Right cardiac atrium (tissue), 5 donors: ENCODE results near the gene NRSN1. TPM values are rescaled to one million over a fixed set of nuclear protein-coding genes. Genes with fewer than 3 reads are reported as not detected.
"Not testable (repeated sequence)": the region's sequence is repeated elsewhere in the genome, so short reads cannot be mapped to it uniquely, and the experiment has no call there.

Experiments
- ATAC-seq, 2 donors: fragments of 200-7000 bp; cut with Tn5 transposase; one replicate each; pipeline versions ENCODE4 v1.8.0 to v1.9.1; 2020; ENCODE audit warnings: moderate library complexity in 2 of 2, mild to moderate bottlenecking in 1 of 2
- DNase-seq, 3 donors: peaks; one replicate each; pipeline ENCODE4 v3.0.0-alpha.2; 2020
- H3K27ac ChIP-seq: one replicate; pipeline ENCODE4 v1.5.1; 2013; ENCODE audit warnings: mild to moderate bottlenecking, low read length, control low read depth, moderate library complexity
- H3K27me3 ChIP-seq: one replicate; pipeline ENCODE4 v1.6.1; 2013; ENCODE audit not compliant: control insufficient read depth, insufficient read depth
- H3K4me1 ChIP-seq: one replicate; pipeline ENCODE4 v1.6.1; 2013; ENCODE audit warnings: low read length; ENCODE audit not compliant: control insufficient read depth, insufficient read depth
- H3K4me3 ChIP-seq: one replicate; pipeline ENCODE4 v1.5.1; 2013; ENCODE audit warnings: low read length, control low read depth
- H3K9me3 ChIP-seq: one replicate; pipeline ENCODE4 v1.6.1; 2013; ENCODE audit warnings: low read length; ENCODE audit not compliant: control insufficient read depth
- WGBS: extraction: QIAGEN DNeasy Blood & Tissue Kit; methylation state at CpG from one replicate; pipeline ENCODE4 v1.1.7; 2013; 5-methylcytosine and 5-hydroxymethylcytosine counted together
- intact Hi-C, 4 donors: fragments of 100-400 bp; cut with DNase I; formaldehyde crosslinking; loops; one replicate each; pipeline versions ENCODE4 v1.11.0 to v1.14.0; 2022 to 2023
- polyA plus RNA-seq: library from polyadenylated mRNA; stranded (reverse); fragments of 200-250 nt; gene quantifications from one replicate; pipeline ENCODE4 v1.2.3, GENCODE V29; 2013
- total RNA-seq, 4 donors: library from RNA; stranded (reverse); fragmentation: NEBNext Ultra II Directional; extraction: Animal tissue kit (Norgen Biotek cat#: 25700); gene quantifications; one replicate each; pipeline ENCODE4 v1.2.1, GENCODE V29; 2021
- donor health status: healthy with polysubstance abuse.
- donor health status: DM: no; HTN: yes; CAD: no.
- donor health status: DM: no; HTN: no; CAD: no.
- donor health status: DM: no; HTN: yes; CAD: no; lungs with severe emphysema.
- donor health status: DM: yes; HTN: yes; CAD: no.

The NRSN1 gene
- total and polyA plus RNA-seq, 5 donors = 0.11 TPM; not detected in 4

DNA sequence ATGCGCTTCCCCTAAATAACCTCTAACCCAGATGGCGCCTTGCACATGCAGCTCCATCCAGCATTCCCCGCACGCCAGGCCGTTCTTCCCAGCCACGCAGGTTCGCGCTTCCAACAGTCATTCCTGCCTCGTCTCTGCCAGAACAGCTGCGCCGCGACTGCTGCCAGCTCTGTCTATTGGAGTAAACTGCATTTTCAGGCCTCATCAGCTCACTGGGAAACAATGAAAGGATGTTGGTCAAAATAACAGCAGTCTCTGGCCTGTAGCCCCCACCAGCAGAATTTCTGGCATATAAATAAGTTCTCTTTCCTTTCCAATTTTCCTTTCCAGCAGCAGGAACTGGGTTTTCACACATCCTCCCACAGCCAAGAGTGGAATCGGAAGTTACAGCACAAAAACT, 14.6 kb downstream of the NRSN1 start:
- intact Hi-C loops = no loop called here
- Histone ChIP-seq H3K27me3 (no peaks in the 10 kb centered on the region), H3K27ac (no peak overlapping the region), H3K4me1 (no peaks in the 10 kb centered on the region), H3K9me3 (no peaks in the 10 kb centered on the region), H3K4me3 (no peak overlapping the region)
- DNase-seq = peak; percentile 31 to 79 (median 78)
- ATAC-seq = peak; percentile 26 to 29
- 44% methylated on average over 13 of the region's 13 CpGs for WGBS

- H3K9me3 ChIP-seq, H3K4me1 ChIP-seq, DNase-seq, H3K27me3 ChIP-seq, ATAC-seq, H3K27ac ChIP-seq, intact Hi-C loops, H3K4me3 ChIP-seq: not testable (repeated sequence)
- 93% methylated on average over 8 of the region's 8 CpGs for WGBS
Observed at GRCh38 chr6:24142733-24143132, 16.7 kb downstream of the NRSN1 start.

- WGBS = 66% methylated on average over 9 of the region's 9 CpGs
- Histone ChIP-seq H3K27ac (no peak overlapping the region), H3K9me3 (no peaks in the 10 kb centered on the region), H3K4me1 (no peaks in the 10 kb centered on the region), H3K27me3 (no peaks in the 10 kb centered on the region), H3K4me3 (no peak overlapping the region)
- DNase-seq (no peak), ATAC-seq (no peak)
- intact Hi-C loops = no loop called here
Observed at GRCh38 chr6:24145690-24146131, 19.7 kb downstream of the NRSN1 start.

GRCh38 chr6:24146871-24147270, 20.9 kb downstream of the NRSN1 start:
- no peak overlapping the region for H3K4me3 ChIP-seq
- H3K27ac ChIP-seq = no peak overlapping the region
- H3K4me1 ChIP-seq = no peaks in the 10 kb centered on the region
- ATAC-seq (no peak), DNase-seq (no peak)
- WGBS = 85% methylated on average over 3 of the region's 3 CpGs
- H3K9me3 ChIP-seq = no peaks in the 10 kb centered on the region
- H3K27me3 ChIP-seq = no peaks in the 10 kb centered on the region
- intact Hi-C loops = no loop called here

- H3K9me3 ChIP-seq = no peaks in the 10 kb centered on the region
- H3K27me3 ChIP-seq = no peaks in the 10 kb centered on the region
- H3K27ac ChIP-seq = no peak overlapping the region
- no peak for ATAC-seq
- H3K4me1 ChIP-seq = no peaks in the 10 kb centered on the region
- 70% methylated on average over 8 of the region's 8 CpGs for WGBS
- intact Hi-C loops = no loop called here
- H3K4me3 ChIP-seq = no peak overlapping the region
- DNase-seq = no peak
Observed at GRCh38 chr6:24147511-24148153, 21.6 kb downstream of the NRSN1 start.

GRCh38 chr6:24148154-24148570, 22.1 kb downstream of the NRSN1 start:
- 81% methylated on average over 3 of the region's 3 CpGs for whole genome bisulfite sequencing
- intact Hi-C loops = no loop called here
- no peak for ATAC-seq
- H3K27me3 ChIP-seq = no peaks in the 10 kb centered on the region
- H3K4me3 ChIP-seq = no peak overlapping the region
- H3K27ac ChIP-seq = no peak overlapping the region
- no peaks in the 10 kb centered on the region for H3K9me3 ChIP-seq
- H3K4me1 ChIP-seq = no peaks in the 10 kb centered on the region
- no peak for DNase-seq

DNA sequence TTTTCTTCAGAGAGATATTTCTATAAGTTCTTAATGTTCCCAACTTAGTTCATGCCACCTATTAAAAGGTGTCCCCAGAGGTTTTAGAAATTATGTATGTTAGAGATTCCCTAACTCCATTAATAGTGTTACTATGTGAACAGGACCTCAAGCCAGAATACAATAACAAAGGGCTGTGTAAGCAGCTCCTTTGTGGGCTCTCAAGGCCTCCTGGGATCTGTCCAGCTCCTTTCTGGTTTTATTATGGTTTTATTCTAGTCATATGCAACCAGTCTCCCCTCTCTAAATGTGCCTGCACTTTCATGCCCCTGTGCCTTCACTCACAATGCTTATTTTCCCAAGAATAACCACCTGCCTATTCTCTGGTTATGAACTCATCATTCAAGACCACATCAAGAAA, 22.7 kb downstream of the NRSN1 start:
- intact Hi-C loops = no loop called here
- no peak for DNase-seq
- Histone ChIP-seq H3K4me3 (no peak overlapping the region), H3K27ac (no peak overlapping the region), H3K4me1 (no peaks in the 10 kb centered on the region), H3K9me3 (no peaks in the 10 kb centered on the region), H3K27me3 (no peaks in the 10 kb centered on the region)
- no peak for ATAC-seq

- no peaks in the 10 kb centered on the region for H3K4me1 ChIP-seq
- no peak overlapping the region for H3K27ac ChIP-seq
- intact Hi-C loops = no loop called here
- no peak overlapping the region for H3K4me3 ChIP-seq
- no peak for ATAC-seq
- no peak for DNase-seq
- no peaks in the 10 kb centered on the region for H3K9me3 ChIP-seq
- H3K27me3 ChIP-seq = no peaks in the 10 kb centered on the region
Observed at GRCh38 chr6:24149296-24149695, 23.3 kb downstream of the NRSN1 start.

- no peak overlapping the region for H3K4me3 ChIP-seq
- H3K4me1 ChIP-seq = no peaks in the 10 kb centered on the region
- WGBS = 62% methylated on average over 3 of the region's 3 CpGs
- H3K9me3 ChIP-seq = no peaks in the 10 kb centered on the region
- DNase-seq (no peak), ATAC-seq (no peak)
- H3K27me3 ChIP-seq = no peaks in the 10 kb centered on the region
- intact Hi-C loops = no loop called here
- no peak overlapping the region for H3K27ac ChIP-seq
Observed at GRCh38 chr6:24149836-24150235, 23.8 kb downstream of the NRSN1 start.

DNA sequence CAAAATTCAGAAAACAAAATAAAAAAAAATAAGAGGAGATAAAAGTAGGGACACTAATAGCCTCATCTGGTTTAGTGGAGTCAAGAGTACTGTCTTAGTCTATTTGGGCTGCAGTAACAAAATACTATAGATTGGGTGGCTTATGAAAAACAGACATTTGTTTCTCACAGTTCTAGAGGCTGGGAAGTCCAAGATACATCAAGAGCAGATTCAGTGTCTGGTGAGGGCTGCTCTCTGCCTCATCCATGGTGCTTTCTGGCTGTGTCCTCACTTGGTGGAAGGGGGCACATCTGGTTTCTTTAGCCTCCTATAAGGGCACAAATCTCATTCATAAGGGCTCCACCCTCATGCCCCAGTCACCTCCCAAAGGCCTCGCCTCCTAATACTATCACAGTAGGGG, 26.0 kb downstream of the NRSN1 start:
- no peak for DNase-seq
- no peaks in the 10 kb centered on the region for H3K27me3 ChIP-seq
- WGBS = 93% methylated on average over 1 of the region's 1 CpG
- H3K9me3 ChIP-seq = no peaks in the 10 kb centered on the region
- no peak overlapping the region for H3K4me3 ChIP-seq
- no peak overlapping the region for H3K27ac ChIP-seq
- no peaks in the 10 kb centered on the region for H3K4me1 ChIP-seq
- no peak for ATAC-seq
- intact Hi-C loops = no loop called here

- intact Hi-C loops = no loop called here
- Histone ChIP-seq H3K9me3 (no peaks in the 10 kb centered on the region), H3K4me1 (no peaks in the 10 kb centered on the region), H3K27me3 (no peaks in the 10 kb centered on the region), H3K4me3 (no peak overlapping the region), H3K27ac (no peak overlapping the region)
- ATAC-seq (no peak), DNase-seq (no peak)
Observed at GRCh38 chr6:24154121-24154520, 28.1 kb downstream of the NRSN1 start.

DNA sequence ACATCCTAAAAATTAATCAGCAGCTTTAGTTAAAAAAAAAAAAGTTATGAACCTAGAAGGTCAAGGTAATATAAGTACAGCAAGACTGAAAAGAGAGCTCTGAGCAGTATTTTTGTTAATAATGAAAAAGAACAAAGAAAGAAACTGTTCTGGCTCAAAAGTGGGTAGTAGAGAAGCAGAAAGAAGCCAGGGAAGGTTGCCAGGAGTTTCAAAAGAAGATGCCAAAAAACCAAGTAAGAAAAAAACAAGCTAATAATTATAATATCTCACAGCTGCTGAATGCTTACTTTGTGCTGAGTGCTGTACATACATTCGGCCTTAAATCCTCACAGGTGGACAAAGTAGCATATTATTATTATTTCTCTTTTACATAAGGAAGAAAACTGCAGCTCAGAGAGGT, 31.9 kb downstream of the NRSN1 start:
- intact Hi-C loops = no loop called here
- 23% methylated on average over 1 of the region's 1 CpG for WGBS
- H3K27ac ChIP-seq = no peak overlapping the region
- no peaks in the 10 kb centered on the region for H3K27me3 ChIP-seq
- no peaks in the 10 kb centered on the region for H3K9me3 ChIP-seq
- H3K4me3 ChIP-seq = no peak overlapping the region
- ATAC-seq (no peak), DNase-seq (no peak)
- no peaks in the 10 kb centered on the region for H3K4me1 ChIP-seq
